Activated CD4-positive, alpha-beta T cell treated with anti-CD3 and anti-CD28 coated beads, Interleukin-2, Interleukin-4, amounts not matched to agents 100 ng/mL and 50 ng/mL, durations not matched to agents 16 hours and 8 hours (primary cell): ENCODE results near the gene PHF10.

Experiments
- DNase-seq: peaks from one replicate; pipeline ENCODE4 v3.0.0-alpha.2; 2020; ENCODE audit warnings: low spot score

PHF10 gene

GRCh38 chr6:169677096-169677495 is 47.2 kb downstream of the PHF10 start:
- DNase-seq: no peak

- DNase-seq: no peak
These were observed 49.3 kb downstream of the PHF10 start for GRCh38 chr6:169675011-169675410.

- DNase-seq: no peak
These were observed 52.7 kb downstream of the PHF10 start for GRCh38 chr6:169671563-169671962.

GRCh38 chr6:169669889-169670288 is 54.4 kb downstream of the PHF10 start:
- no peak for DNase-seq

GRCh38 chr6:169669147-169669546 is 55.2 kb downstream of the PHF10 start:
- no peak for DNase-seq

- no peak for DNase-seq
These were observed 56.0 kb downstream of the PHF10 start for GRCh38 chr6:169668203-169668847.

GRCh38 chr6:169667716-169668115 is 56.6 kb downstream of the PHF10 start:
- DNase-seq: no peak

- no peak for DNase-seq
These were observed 57.9 kb downstream of the PHF10 start for GRCh38 chr6:169666441-169666840.

GRCh38 chr6:169665289-169665688 is 59.0 kb downstream of the PHF10 start:
- no peak for DNase-seq

GRCh38 chr6:169664227-169664626 is 60.1 kb downstream of the PHF10 start:
- no peak for DNase-seq

GRCh38 chr6:169663468-169663867 is 60.8 kb downstream of the PHF10 start:
- no peak for DNase-seq

- DNase-seq: no peak
These were observed 62.9 kb downstream of the PHF10 start for GRCh38 chr6:169661391-169661756.

GRCh38 chr6:169660751-169661390 is 63.4 kb downstream of the PHF10 start:
- DNase-seq: no peak

- no peak for DNase-seq
These were observed 64.3 kb downstream of the PHF10 start for GRCh38 chr6:169659820-169660610.

GRCh38 chr6:169657284-169657610 is 67.1 kb downstream of the PHF10 start:
- DNase-seq: no peak

- no peak for DNase-seq
These were observed 67.6 kb downstream of the PHF10 start for GRCh38 chr6:169656546-169657283.

GRCh38 chr6:169654598-169655391 is 69.5 kb downstream of the PHF10 start:
- peak; percentile 55 for DNase-seq
